KOPT-K1 (cell line): ENCODE data around the gene LRP5.
"Not testable (repeated sequence)": the region's sequence is repeated elsewhere in the genome, so short reads cannot be mapped to it uniquely, and the experiment has no call there.

Source experiments
- H3K27ac ChIP-seq: fragments of 200-600 bp; sonication (generic); 2 replicates; pipeline ENCODE4 v1.5.1; 2016; ENCODE audit warnings: antibody characterized with exemption, mild to moderate bottlenecking, low read depth, low read length; ENCODE audit not compliant: poor library complexity, severe bottlenecking
- H3K36me3 ChIP-seq: fragments of 200-600 bp; sonication (generic); 2 replicates; pipeline ENCODE4 v1.5.1; 2017; ENCODE audit warnings: antibody characterized with exemption, mild to moderate bottlenecking, low read length, moderate library complexity; ENCODE audit not compliant: insufficient read depth
- H3K9me3 ChIP-seq: fragments of 200-600 bp; sonication (generic); 2 replicates; pipeline ENCODE4 v1.5.1; 2017; ENCODE audit warnings: antibody characterized with exemption, low read length, mild to moderate bottlenecking; ENCODE audit not compliant: insufficient read depth, poor library complexity, severe bottlenecking

The LRP5 gene

GRCh38 chr11:68297494-68297811 is 14.9 kb upstream of the LRP5 start:
- Histone ChIP-seq H3K9me3 (no peaks in the 10 kb centered on the region), H3K27ac (no peak overlapping the region), H3K36me3 (no peaks in the 10 kb centered on the region)

- H3K36me3 ChIP-seq: no peaks in the 10 kb centered on the region
- no peak overlapping the region for H3K27ac ChIP-seq
- H3K9me3 ChIP-seq: no peaks in the 10 kb centered on the region
These were observed 14.4 kb upstream of the LRP5 start for GRCh38 chr11:68297812-68298658.

- Histone ChIP-seq H3K36me3 (no peaks in the 10 kb centered on the region), H3K27ac (no peak overlapping the region), H3K9me3 (peaks cover 3% of the 10 kb centered on the region)
These were observed 13.5 kb upstream of the LRP5 start for GRCh38 chr11:68298659-68299516.

GRCh38 chr11:68299517-68299879 is 12.9 kb upstream of the LRP5 start:
- H3K36me3 ChIP-seq, H3K9me3 ChIP-seq, H3K27ac ChIP-seq: not testable (repeated sequence)

- Histone ChIP-seq H3K9me3 (peaks cover 15% of the 10 kb centered on the region), H3K36me3 (no peaks in the 10 kb centered on the region), H3K27ac (no peak overlapping the region)
These were observed 12.1 kb upstream of the LRP5 start for GRCh38 chr11:68300076-68300830.

- peaks cover 15% of the 10 kb centered on the region for H3K9me3 ChIP-seq
- no peaks in the 10 kb centered on the region for H3K36me3 ChIP-seq
- no peak overlapping the region for H3K27ac ChIP-seq
These were observed 10.1 kb upstream of the LRP5 start for GRCh38 chr11:68302256-68302655.

GRCh38 chr11:68302670-68303069 is 9.7 kb upstream of the LRP5 start:
- Histone ChIP-seq H3K9me3 (peaks cover 15% of the 10 kb centered on the region), H3K27ac (no peak overlapping the region), H3K36me3 (no peaks in the 10 kb centered on the region)

- H3K36me3 ChIP-seq: no peaks in the 10 kb centered on the region
- peaks cover 15% of the 10 kb centered on the region for H3K9me3 ChIP-seq
- H3K27ac ChIP-seq: no peak overlapping the region
These were observed 9.3 kb upstream of the LRP5 start for GRCh38 chr11:68303083-68303482.

GRCh38 chr11:68303982-68304780 is 8.2 kb upstream of the LRP5 start:
- Histone ChIP-seq H3K27ac (no peak overlapping the region), H3K36me3 (no peaks in the 10 kb centered on the region), H3K9me3 (peaks cover 15% of the 10 kb centered on the region)

- peaks cover 15% of the 10 kb centered on the region for H3K9me3 ChIP-seq
- H3K27ac ChIP-seq: no peak overlapping the region
- no peaks in the 10 kb centered on the region for H3K36me3 ChIP-seq
These were observed 5.8 kb upstream of the LRP5 start for GRCh38 chr11:68306636-68307035.

- Histone ChIP-seq H3K9me3 (peaks cover 15% of the 10 kb centered on the region), H3K27ac (no peak overlapping the region), H3K36me3 (no peaks in the 10 kb centered on the region)
These were observed 4.3 kb upstream of the LRP5 start for GRCh38 chr11:68308068-68308467.

- H3K9me3 ChIP-seq: peaks cover 4% of the 10 kb centered on the region
- no peaks in the 10 kb centered on the region for H3K36me3 ChIP-seq
- H3K27ac ChIP-seq: no peak overlapping the region
These were observed 2.7 kb upstream of the LRP5 start for GRCh38 chr11:68309621-68310185.

- Histone ChIP-seq H3K36me3 (no peaks in the 10 kb centered on the region), H3K27ac (no peak overlapping the region), H3K9me3 (no peaks in the 10 kb centered on the region)
These were observed 953 bp upstream of the LRP5 start for GRCh38 chr11:68311160-68312116.
